Measurements from ENCODE around the gene EFCC1.

EFCC1 gene

GRCh38 chr3:128994581-128995546 is 6.2 kb upstream of the EFCC1 start:
- Histone ChIP-seq H3K9ac (ENCODE audit: low read length) (no peak overlapping the region), H3K9me3 (ENCODE audit: insufficient read depth, low read length) (no peaks in the 10 kb centered on the region), H3K79me2 (ENCODE audit: low read length) (no peaks in the 10 kb centered on the region), H3K4me3 (ENCODE audit: low read length) (peak overlapping the region; percentile 76), H3K4me2 (ENCODE audit: low read length) (peak overlapping the region; percentile 92), H4K20me1 (ENCODE audit: insufficient read depth, low read length) (no peaks in the 10 kb centered on the region), H3K4me1 (ENCODE audit: low read length) (peaks cover 5% of the 10 kb centered on the region), H3K36me3 (replicated peaks; ENCODE audit: low read depth, low read length) (no peaks in the 10 kb centered on the region), H2AFZ (ENCODE audit: low read depth, low read length) (peak overlapping the region; percentile 2; the same call in 1 of the 2 replicates), H3K27me3 (ENCODE audit: low read depth, low read length) (0 out of 2 replicates have a peak, but pooled peaks cover 4% of the 10 kb centered on the region), H3K27ac (ENCODE audit: low read length) (no peak overlapping the region)
- no peak for TF ChIP-seq EZH2phosphoT487 (IDR thresholded peaks at IDR 0.05; ENCODE audit: low read depth)
- no peak for TF ChIP-seq CTCF (IDR thresholded peaks at IDR 0.05; ENCODE audit: low read depth, low read length)

GRCh38 chr3:128995737-128996136 is 5.4 kb upstream of the EFCC1 start:
- 0 out of 2 replicates have a peak, but pooled peaks cover 4% of the 10 kb centered on the region for H3K27me3 ChIP-seq (ENCODE audit: low read depth, low read length)
- H3K79me2 ChIP-seq (ENCODE audit: low read length), result no peaks in the 10 kb centered on the region
- H3K4me2 ChIP-seq (ENCODE audit: low read length), result no peak overlapping the region

GRCh38 chr3:128996200-128996599 is 4.9 kb upstream of the EFCC1 start:
- H3K36me3 ChIP-seq (replicated peaks; ENCODE audit: low read depth, low read length), result no peaks in the 10 kb centered on the region
- no peak overlapping the region for H3K4me3 ChIP-seq (ENCODE audit: low read length)
- 0 out of 2 replicates have a peak, but pooled peaks cover 4% of the 10 kb centered on the region for H3K27me3 ChIP-seq (ENCODE audit: low read depth, low read length)
- H3K79me2 ChIP-seq (ENCODE audit: low read length), result no peaks in the 10 kb centered on the region
- TF ChIP-seq EZH2phosphoT487 (IDR thresholded peaks at IDR 0.05; ENCODE audit: low read depth) (no peak), CTCF (IDR thresholded peaks at IDR 0.05; ENCODE audit: low read depth, low read length) (no peak)
- H4K20me1 ChIP-seq (ENCODE audit: insufficient read depth, low read length), result no peaks in the 10 kb centered on the region
- H3K9me3 ChIP-seq (ENCODE audit: insufficient read depth, low read length), result no peaks in the 10 kb centered on the region
- H3K9ac ChIP-seq (ENCODE audit: low read length), result no peak overlapping the region
- no peak overlapping the region for H3K27ac ChIP-seq (ENCODE audit: low read length)
- H2AFZ ChIP-seq (ENCODE audit: low read depth, low read length), result no peak overlapping the region
- no peak overlapping the region for H3K4me2 ChIP-seq (ENCODE audit: low read length)
- H3K4me1 ChIP-seq (ENCODE audit: low read length), result peaks cover 5% of the 10 kb centered on the region

More at GRCh38 chr3:128995737-128996136, 5.4 kb upstream of the EFCC1 start:
- H3K9me3 ChIP-seq (ENCODE audit: insufficient read depth, low read length), result no peaks in the 10 kb centered on the region
- no peak for TF ChIP-seq CTCF (IDR thresholded peaks at IDR 0.05; ENCODE audit: low read depth, low read length)
- no peak for TF ChIP-seq EZH2phosphoT487 (IDR thresholded peaks at IDR 0.05; ENCODE audit: low read depth)
- H2AFZ ChIP-seq (ENCODE audit: low read depth, low read length), result no peak overlapping the region
- no peak overlapping the region for H3K27ac ChIP-seq (ENCODE audit: low read length)
- H4K20me1 ChIP-seq (ENCODE audit: insufficient read depth, low read length), result no peaks in the 10 kb centered on the region
- H3K4me3 ChIP-seq (ENCODE audit: low read length), result no peak overlapping the region
- H3K4me1 ChIP-seq (ENCODE audit: low read length), result peaks cover 5% of the 10 kb centered on the region
- H3K9ac ChIP-seq (ENCODE audit: low read length), result no peak overlapping the region
- H3K36me3 ChIP-seq (replicated peaks; ENCODE audit: low read depth, low read length), result no peaks in the 10 kb centered on the region

- H3K9me3 ChIP-seq (ENCODE audit: insufficient read depth, low read length), result no peaks in the 10 kb centered on the region
- H3K4me2 ChIP-seq (ENCODE audit: low read length), result no peak overlapping the region
- no peaks in the 10 kb centered on the region for H3K79me2 ChIP-seq (ENCODE audit: low read length)
- 0 out of 2 replicates have a peak, but pooled peaks cover 4% of the 10 kb centered on the region for H3K27me3 ChIP-seq (ENCODE audit: low read depth, low read length)
- H3K4me3 ChIP-seq (ENCODE audit: low read length), result no peak overlapping the region
- H3K9ac ChIP-seq (ENCODE audit: low read length), result no peak overlapping the region
- no peaks in the 10 kb centered on the region for H4K20me1 ChIP-seq (ENCODE audit: insufficient read depth, low read length)
- no peak overlapping the region for H3K27ac ChIP-seq (ENCODE audit: low read length)
- H3K36me3 ChIP-seq (replicated peaks; ENCODE audit: low read depth, low read length), result no peaks in the 10 kb centered on the region
- H3K4me1 ChIP-seq (ENCODE audit: low read length), result peaks cover 5% of the 10 kb centered on the region
- no peak overlapping the region for H2AFZ ChIP-seq (ENCODE audit: low read depth, low read length)
- TF ChIP-seq CTCF (IDR thresholded peaks at IDR 0.05; ENCODE audit: low read depth, low read length) (no peak), EZH2phosphoT487 (IDR thresholded peaks at IDR 0.05; ENCODE audit: low read depth) (no peak)
Observed at GRCh38 chr3:128996726-128997125, 4.4 kb upstream of the EFCC1 start.
